ENCODE results near the gene PHACTR1. TPM values are rescaled to one million over a fixed set of nuclear protein-coding genes. Genes with fewer than 3 reads are reported as not detected.

PHACTR1 gene
- total and polyA plus RNA-seq, 2 experiments from 2014 or later, result 11.2 to 33.9 TPM

DNA sequence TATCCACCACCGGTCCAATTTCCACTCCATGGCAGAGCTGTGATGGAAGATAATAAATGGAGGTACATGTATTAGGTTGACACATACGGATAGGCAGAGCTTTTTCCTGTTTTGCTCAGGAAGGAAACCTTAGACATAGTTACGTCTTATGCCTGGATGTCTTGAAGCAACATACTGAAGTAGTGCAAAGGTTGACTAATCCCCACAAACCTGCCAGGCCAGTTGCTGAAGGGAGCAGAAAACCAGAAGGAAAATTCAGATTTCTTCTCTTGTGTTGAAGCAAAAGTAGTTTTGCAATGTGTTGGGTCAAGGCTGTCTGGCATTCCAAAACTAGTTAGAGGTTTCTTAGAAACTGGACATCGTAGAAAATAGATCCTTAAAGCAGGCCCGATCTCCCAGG lies 68.7 kb downstream of the PHACTR1 start:
- no peak overlapping the region for H3K27ac ChIP-seq
- H3K36me3 ChIP-seq, result no peaks in the 10 kb centered on the region
- no peaks in the 10 kb centered on the region for H3K4me1 ChIP-seq (ENCODE audit: low read depth)
- no peaks in the 10 kb centered on the region for H3K27me3 ChIP-seq
- no peaks in the 10 kb centered on the region for H3K9me3 ChIP-seq (ENCODE audit: low read depth)
- H3K4me3 ChIP-seq, result no peak overlapping the region
- TF ChIP-seq CTCF (IDR thresholded peaks at IDR 0.05; ENCODE audit: low read depth, low read length), result no peak
- DNase-seq (ENCODE audit: low read depth in 1 of 2, low spot score in 1 of 2), result no peak

DNA sequence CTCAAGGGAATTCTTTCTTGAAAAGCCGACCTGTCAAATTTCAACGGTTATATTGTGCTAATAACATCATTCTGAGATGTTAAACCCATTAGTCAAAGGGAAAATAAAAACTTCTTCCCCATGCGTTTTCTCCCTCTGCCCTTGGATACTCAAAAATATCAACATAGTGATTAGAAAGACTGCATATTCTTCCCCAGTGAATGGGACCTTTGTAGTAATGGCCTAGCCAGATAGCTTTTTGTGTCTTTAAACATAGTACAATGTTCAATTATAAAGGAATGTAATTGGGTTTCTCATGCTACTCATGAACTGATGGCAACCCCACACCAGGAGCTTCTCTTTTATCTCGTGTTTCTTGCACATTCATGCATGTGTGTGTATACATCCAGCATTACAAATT lies 69.4 kb downstream of the PHACTR1 start:
- Histone ChIP-seq H3K9me3 (ENCODE audit: low read depth) (no peaks in the 10 kb centered on the region), H3K4me1 (ENCODE audit: low read depth) (no peaks in the 10 kb centered on the region), H3K36me3 (no peaks in the 10 kb centered on the region), H3K4me3 (no peak overlapping the region), H3K27ac (no peak overlapping the region), H3K27me3 (no peaks in the 10 kb centered on the region)
- DNase-seq (ENCODE audit: low read depth in 1 of 2, low spot score in 1 of 2), result no peak
- TF ChIP-seq CTCF (IDR thresholded peaks at IDR 0.05; ENCODE audit: low read depth, low read length), result no peak

- Histone ChIP-seq H3K4me1 (ENCODE audit: low read depth) (no peaks in the 10 kb centered on the region), H3K9me3 (ENCODE audit: low read depth) (no peaks in the 10 kb centered on the region), H3K27ac (no peak overlapping the region), H3K27me3 (no peaks in the 10 kb centered on the region), H3K36me3 (no peaks in the 10 kb centered on the region), H3K4me3 (no peak overlapping the region)
- no peak for TF ChIP-seq CTCF (IDR thresholded peaks at IDR 0.05; ENCODE audit: low read depth, low read length)
- DNase-seq (ENCODE audit: low read depth in 1 of 2, low spot score in 1 of 2), result no peak
Measured at GRCh38 chr6:12791371-12791770, 74.8 kb downstream of the PHACTR1 start.

- H3K36me3 ChIP-seq, result no peaks in the 10 kb centered on the region
- no peak for TF ChIP-seq CTCF (IDR thresholded peaks at IDR 0.05; ENCODE audit: low read depth, low read length)
- H3K27me3 ChIP-seq, result peaks cover 12% of the 10 kb centered on the region
- DNase-seq (ENCODE audit: low read depth in 1 of 2, low spot score in 1 of 2), result no peak
- no peaks in the 10 kb centered on the region for H3K9me3 ChIP-seq (ENCODE audit: low read depth)
- no peaks in the 10 kb centered on the region for H3K4me1 ChIP-seq (ENCODE audit: low read depth)
- H3K4me3 ChIP-seq, result no peak overlapping the region
- no peak overlapping the region for H3K27ac ChIP-seq
Measured at GRCh38 chr6:12798326-12798725, 81.8 kb downstream of the PHACTR1 start.

DNA sequence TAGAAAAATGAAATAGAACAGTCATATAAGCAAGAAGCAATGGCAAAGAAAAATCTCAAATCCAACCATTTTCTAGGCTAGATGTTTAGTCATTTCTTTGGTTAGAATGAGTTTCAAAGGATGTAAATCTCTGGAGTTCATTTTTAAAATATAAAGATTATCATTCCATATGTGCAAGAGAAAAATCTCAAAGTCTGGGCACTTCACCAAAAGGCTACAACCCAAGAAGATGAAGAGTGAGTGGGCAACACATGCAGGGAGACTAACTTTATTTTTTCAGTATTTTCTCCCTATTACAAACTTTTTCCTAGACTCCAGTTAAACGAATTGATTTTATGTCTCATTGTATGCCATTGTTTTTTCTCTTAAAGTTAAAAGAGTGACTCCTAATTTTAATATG lies 83.6 kb downstream of the PHACTR1 start:
- no peaks in the 10 kb centered on the region for H3K4me1 ChIP-seq (ENCODE audit: low read depth)
- peaks cover 12% of the 10 kb centered on the region for H3K27me3 ChIP-seq
- H3K27ac ChIP-seq, result no peak overlapping the region
- DNase-seq (ENCODE audit: low read depth in 1 of 2, low spot score in 1 of 2), result no peak
- no peaks in the 10 kb centered on the region for H3K9me3 ChIP-seq (ENCODE audit: low read depth)
- no peak for TF ChIP-seq CTCF (IDR thresholded peaks at IDR 0.05; ENCODE audit: low read depth, low read length)
- no peak overlapping the region for H3K4me3 ChIP-seq
- no peaks in the 10 kb centered on the region for H3K36me3 ChIP-seq

DNA sequence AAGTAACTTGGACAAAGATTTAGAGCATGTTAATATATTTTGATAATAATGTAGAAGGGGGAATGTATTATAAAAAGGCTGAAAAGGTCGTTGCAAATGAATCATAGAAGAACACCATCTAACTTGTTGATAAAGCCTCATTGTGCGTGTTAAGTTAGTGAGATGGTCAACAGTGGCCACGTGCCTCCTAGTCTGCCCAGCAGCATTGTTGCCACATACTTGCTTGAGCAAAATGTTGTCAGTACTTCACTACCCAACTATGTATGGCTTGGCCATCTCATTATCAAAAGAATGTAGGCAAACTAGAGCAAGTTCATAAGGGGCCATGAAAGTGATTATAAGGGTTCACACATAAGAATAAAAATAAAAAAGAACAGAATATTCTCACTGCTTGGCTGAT lies 84.6 kb downstream of the PHACTR1 start:
- H3K4me1 ChIP-seq (ENCODE audit: low read depth), result no peaks in the 10 kb centered on the region
- DNase-seq (ENCODE audit: low read depth in 1 of 2, low spot score in 1 of 2), result peak in 1 of 2 donors; percentile 79
- H3K27me3 ChIP-seq, result peaks cover 12% of the 10 kb centered on the region
- no peak overlapping the region for H3K27ac ChIP-seq
- no peaks in the 10 kb centered on the region for H3K9me3 ChIP-seq (ENCODE audit: low read depth)
- no peak for TF ChIP-seq CTCF (IDR thresholded peaks at IDR 0.05; ENCODE audit: low read depth, low read length)
- no peak overlapping the region for H3K4me3 ChIP-seq
- H3K36me3 ChIP-seq, result no peaks in the 10 kb centered on the region
